ENCODE results near the gene NPAS3.

DNA sequence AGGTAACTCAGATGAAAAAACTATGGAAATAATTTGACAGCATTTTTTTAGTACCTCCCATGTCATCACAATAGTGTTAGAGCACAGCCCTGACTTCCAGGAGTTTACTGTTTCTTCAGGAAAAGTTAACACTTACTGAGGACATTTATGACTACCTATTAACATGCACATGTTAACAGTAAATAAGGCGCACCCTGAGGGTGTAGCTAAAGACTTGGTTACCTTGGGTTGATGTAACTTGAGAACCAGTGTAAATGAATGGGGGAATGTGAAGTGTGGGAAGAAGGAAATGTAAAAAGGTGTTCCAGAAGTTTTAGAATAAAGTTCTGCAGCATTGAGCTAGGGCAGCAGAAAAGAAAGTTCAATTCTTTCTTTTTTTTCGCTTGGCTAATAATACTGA is 646.0 kb downstream of the NPAS3 start:
- TF ChIP-seq, protein P1, sequence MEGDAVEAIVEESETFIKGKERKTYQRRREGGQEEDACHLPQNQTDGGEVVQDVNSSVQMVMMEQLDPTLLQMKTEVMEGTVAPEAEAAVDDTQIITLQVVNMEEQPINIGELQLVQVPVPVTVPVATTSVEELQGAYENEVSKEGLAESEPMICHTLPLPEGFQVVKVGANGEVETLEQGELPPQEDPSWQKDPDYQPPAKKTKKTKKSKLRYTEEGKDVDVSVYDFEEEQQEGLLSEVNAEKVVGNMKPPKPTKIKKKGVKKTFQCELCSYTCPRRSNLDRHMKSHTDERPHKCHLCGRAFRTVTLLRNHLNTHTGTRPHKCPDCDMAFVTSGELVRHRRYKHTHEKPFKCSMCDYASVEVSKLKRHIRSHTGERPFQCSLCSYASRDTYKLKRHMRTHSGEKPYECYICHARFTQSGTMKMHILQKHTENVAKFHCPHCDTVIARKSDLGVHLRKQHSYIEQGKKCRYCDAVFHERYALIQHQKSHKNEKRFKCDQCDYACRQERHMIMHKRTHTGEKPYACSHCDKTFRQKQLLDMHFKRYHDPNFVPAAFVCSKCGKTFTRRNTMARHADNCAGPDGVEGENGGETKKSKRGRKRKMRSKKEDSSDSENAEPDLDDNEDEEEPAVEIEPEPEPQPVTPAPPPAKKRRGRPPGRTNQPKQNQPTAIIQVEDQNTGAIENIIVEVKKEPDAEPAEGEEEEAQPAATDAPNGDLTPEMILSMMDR (IDR thresholded peaks at IDR 0.05; ENCODE audit: control extremely low read depth in 1 of 3, insufficient read depth in 1 of 3, low read depth in 1 of 3, low read length in 3 of 3): no peak
- no peak for TF ChIP-seq SP1 (IDR thresholded peaks at IDR 0.05; ENCODE audit: low read depth, low read length)
- TF ChIP-seq EZH2 (IDR thresholded peaks at IDR 0.05; ENCODE audit: low read depth, low read length, severe bottlenecking): no peak
- TF ChIP-seq KDM4A (IDR thresholded peaks at IDR 0.05; ENCODE audit: low read depth, low read length, severe bottlenecking): no peak
- no peak for TF ChIP-seq HDAC2 (IDR thresholded peaks at IDR 0.05; ENCODE audit: borderline replicate concordance in 1 of 2, low read depth in 2 of 2, low read length in 2 of 2)
- no peak for TF ChIP-seq JUND (IDR thresholded peaks at IDR 0.05; ENCODE audit: low read length)
- no peak for TF ChIP-seq TBP (IDR thresholded peaks at IDR 0.05; ENCODE audit: low read depth, low read length)
- no peak for TF ChIP-seq GTF2F1 (IDR thresholded peaks at IDR 0.05; ENCODE audit: borderline replicate concordance, low read depth, low read length)
- TF ChIP-seq RAD21 (IDR thresholded peaks at IDR 0.05 in 1 of 2, conservative IDR thresholded peaks at IDR 0.05 in 1 of 2; ENCODE audit: low read depth in 2 of 2, low read length in 2 of 2): no peak
- TF ChIP-seq USF2 (IDR thresholded peaks at IDR 0.05; ENCODE audit: low read length): no peak
- no peak for TF ChIP-seq POLR2AphosphoS5 (IDR thresholded peaks at IDR 0.05; ENCODE audit: low read depth, low read length)
- TF ChIP-seq, protein P2, sequence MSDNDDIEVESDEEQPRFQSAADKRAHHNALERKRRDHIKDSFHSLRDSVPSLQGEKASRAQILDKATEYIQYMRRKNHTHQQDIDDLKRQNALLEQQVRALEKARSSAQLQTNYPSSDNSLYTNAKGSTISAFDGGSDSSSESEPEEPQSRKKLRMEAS (IDR thresholded peaks at IDR 0.05): no peak
- TF ChIP-seq SIRT6 (IDR thresholded peaks at IDR 0.05; ENCODE audit: low read length): no peak

All from H1 (cell line).